GM21423 (cell line): ENCODE measurements around the gene SACM1L.

Source experiments
- ATAC-seq: cut with Tn5 transposase; IDR thresholded peaks from one replicate; pipeline ENCODE4 v1.9.1; 2021; ENCODE audit warnings: mild to moderate bottlenecking, moderate library complexity; ENCODE audit not compliant: unreplicated experiment

Gene SACM1L

GRCh38 chr3:45781841-45782240 lies 92.6 kb downstream of the SACM1L start:
- ATAC-seq, result no peak

GRCh38 chr3:45782381-45782780 lies 93.2 kb downstream of the SACM1L start:
- no peak for ATAC-seq

- ATAC-seq, result no peak
Observed at GRCh38 chr3:45783667-45784066, 94.5 kb downstream of the SACM1L start.

GRCh38 chr3:45785605-45786150 lies 96.5 kb downstream of the SACM1L start:
- no peak for ATAC-seq

GRCh38 chr3:45786801-45787495 lies 97.8 kb downstream of the SACM1L start:
- no peak for ATAC-seq

- ATAC-seq, result no peak
Observed at GRCh38 chr3:45787551-45787950, 98.4 kb downstream of the SACM1L start.

GRCh38 chr3:45789235-45789812 lies 100.1 kb downstream of the SACM1L start:
- no peak for ATAC-seq

GRCh38 chr3:45790596-45790995 lies 101.4 kb downstream of the SACM1L start:
- ATAC-seq, result no peak

- no peak for ATAC-seq
Observed at GRCh38 chr3:45792036-45792435, 102.8 kb downstream of the SACM1L start.

GRCh38 chr3:45792516-45793172 lies 103.4 kb downstream of the SACM1L start:
- ATAC-seq, result no peak

GRCh38 chr3:45793482-45794176 lies 104.4 kb downstream of the SACM1L start:
- no peak for ATAC-seq

GRCh38 chr3:45794177-45794560 lies 105.0 kb downstream of the SACM1L start:
- no peak for ATAC-seq

GRCh38 chr3:45794660-45795059 lies 105.5 kb downstream of the SACM1L start:
- no peak for ATAC-seq
